HPDE6-E6E7 (cell line): ENCODE measurements around the gene CIDEA.

Source experiments
- DNase-seq: peaks from one replicate; pipeline ENCODE4 v3.0.0; 2011; ENCODE audit warnings: missing footprints; ENCODE audit errors: extremely low spot score

Gene CIDEA

GRCh38 chr18:12271376-12272235 lies 17.4 kb downstream of the CIDEA start:
- DNase-seq, result peak; percentile 87

- no peak for DNase-seq
Observed at GRCh38 chr18:12274793-12275192, 20.6 kb downstream of the CIDEA start.

- no peak for DNase-seq
Observed at GRCh38 chr18:12276736-12277554, 22.8 kb downstream of the CIDEA start.

GRCh38 chr18:12278215-12278671 lies 24.1 kb downstream of the CIDEA start:
- no peak for DNase-seq

- DNase-seq, result no peak
Observed at GRCh38 chr18:12278741-12279682, 24.9 kb downstream of the CIDEA start.

GRCh38 chr18:12279781-12280531 lies 25.8 kb downstream of the CIDEA start:
- DNase-seq, result no peak

GRCh38 chr18:12281861-12282260 lies 27.7 kb downstream of the CIDEA start:
- no peak for DNase-seq

- peak; percentile 63 for DNase-seq
Observed at GRCh38 chr18:12282442-12283039, 28.4 kb downstream of the CIDEA start.

- DNase-seq, result no peak
Observed at GRCh38 chr18:12283256-12283655, 29.1 kb downstream of the CIDEA start.

- DNase-seq, result no peak
Observed at GRCh38 chr18:12283666-12284065, 29.5 kb downstream of the CIDEA start.

- DNase-seq, result peak; percentile 47
Observed at GRCh38 chr18:12287131-12287681, 33.0 kb downstream of the CIDEA start.

GRCh38 chr18:12287684-12288402 lies 33.7 kb downstream of the CIDEA start:
- DNase-seq, result peak; percentile 83

- DNase-seq, result no peak
Observed at GRCh38 chr18:12288403-12288755, 34.2 kb downstream of the CIDEA start.

GRCh38 chr18:12290086-12290485 lies 35.9 kb downstream of the CIDEA start:
- DNase-seq, result no peak

GRCh38 chr18:12291161-12291560 lies 37.0 kb downstream of the CIDEA start:
- DNase-seq, result no peak

GRCh38 chr18:12291690-12292089 lies 37.5 kb downstream of the CIDEA start:
- DNase-seq, result no peak

- no peak for DNase-seq
Observed at GRCh38 chr18:12293831-12294230, 39.7 kb downstream of the CIDEA start.

- peak; percentile 49 for DNase-seq
Observed at GRCh38 chr18:12295389-12296086, 41.4 kb downstream of the CIDEA start.

- DNase-seq, result peak; percentile 52
Observed at GRCh38 chr18:12296087-12296403, 41.9 kb downstream of the CIDEA start.
